Measurements from ENCODE around the gene CHID1. TPM values are rescaled to one million over a fixed set of nuclear protein-coding genes. Genes with fewer than 3 reads are reported as not detected.

Gene CHID1
- total RNA-seq, 2 donors from 2014 or later: 52.0 to 54.2 TPM

- DNase-seq (no peak), ATAC-seq (no peak)
- intact Hi-C loops (cut with DNase I, micrococcal nuclease): loop anchor here in 1 of 2 donors (10.0 kb wide), 1 partner anchor 187 kb away; no protein-coding TSS in a partner anchor
Measured at GRCh38 chr11:858053-858761, 52.4 kb downstream of the CHID1 start.

GRCh38 chr11:856397-856796, 54.2 kb downstream of the CHID1 start:
- intact Hi-C loops (cut with DNase I, micrococcal nuclease): loop anchor here in 1 of 2 donors (10.0 kb wide), 1 partner anchor 188 kb away; no protein-coding TSS in a partner anchor
- DNase-seq (peak in 1 of 2 donors; percentile 35), ATAC-seq (peak; percentile 54)

- intact Hi-C loops (cut with DNase I, micrococcal nuclease): loop anchor here in 1 of 2 donors (10.0 kb wide), 1 partner anchor 189 kb away; no protein-coding TSS in a partner anchor
- no peak for DNase-seq
- ATAC-seq: no peak
Measured at GRCh38 chr11:855796-856195, 54.8 kb downstream of the CHID1 start.

- intact Hi-C loops (cut with DNase I, micrococcal nuclease): loop anchor here in 1 of 2 donors (10.0 kb wide), 1 partner anchor 189 kb away; no protein-coding TSS in a partner anchor
- no peak for DNase-seq
- ATAC-seq: no peak
Measured at GRCh38 chr11:855330-855674, 55.3 kb downstream of the CHID1 start.

- intact Hi-C loops (cut with DNase I, micrococcal nuclease): loop anchor here in 1 of 2 donors (10.0 kb wide), 1 partner anchor 190 kb away; no protein-coding TSS in a partner anchor
Measured at GRCh38 chr11:854601-855329, 55.8 kb downstream of the CHID1 start.

GRCh38 chr11:853682-854448, 56.7 kb downstream of the CHID1 start:
- no peak for DNase-seq
- intact Hi-C loops (cut with DNase I, micrococcal nuclease): loop anchor here in 1 of 2 donors (10.0 kb wide), 1 partner anchor 191 kb away; no protein-coding TSS in a partner anchor
- ATAC-seq: no peak

More at GRCh38 chr11:854601-855329, 55.8 kb downstream of the CHID1 start:
- ATAC-seq (no peak), DNase-seq (no peak)

- intact Hi-C loops (cut with DNase I, micrococcal nuclease): loop anchor here in 1 of 2 donors (10.0 kb wide), 1 partner anchor 192 kb away; no protein-coding TSS in a partner anchor
- ATAC-seq: no peak
Measured at GRCh38 chr11:852762-853161, 57.8 kb downstream of the CHID1 start.

GRCh38 chr11:850775-851763, 59.5 kb downstream of the CHID1 start:
- intact Hi-C loops (cut with DNase I, micrococcal nuclease): loop anchor here in 1 of 2 donors (10.0 kb wide), 1 partner anchor 194 kb away; no protein-coding TSS in a partner anchor
- ATAC-seq: no peak
- DNase-seq: no peak

More at GRCh38 chr11:852762-853161, 57.8 kb downstream of the CHID1 start:
- no peak for DNase-seq

GRCh38 chr11:849951-850774, 60.4 kb downstream of the CHID1 start:
- DNase-seq (no peak), ATAC-seq (no peak)
- intact Hi-C loops (cut with DNase I, micrococcal nuclease): loop anchor here in 1 of 2 donors (10.0 kb wide), 1 partner anchor 195 kb away; no protein-coding TSS in a partner anchor

GRCh38 chr11:849104-849824, 61.3 kb downstream of the CHID1 start:
- peak in 1 of 2 donors; percentile 47 for DNase-seq

GRCh38 chr11:848380-848931, 62.2 kb downstream of the CHID1 start:
- DNase-seq (peak in 1 of 2 donors; percentile 66), ATAC-seq (peak; percentile 57)
- intact Hi-C loops (cut with DNase I, micrococcal nuclease): no loop called here

More at GRCh38 chr11:849104-849824, 61.3 kb downstream of the CHID1 start:
- intact Hi-C loops (cut with DNase I, micrococcal nuclease): no loop called here
- ATAC-seq: no peak

GRCh38 chr11:847876-848275, 62.7 kb downstream of the CHID1 start:
- intact Hi-C loops (cut with DNase I, micrococcal nuclease): no loop called here
- DNase-seq (no peak), ATAC-seq (no peak)

GRCh38 chr11:846496-847098, 64.0 kb downstream of the CHID1 start:
- DNase-seq: no peak
- no peak for ATAC-seq
- intact Hi-C loops (cut with DNase I, micrococcal nuclease): no loop called here

- intact Hi-C loops (cut with DNase I, micrococcal nuclease): no loop called here
- ATAC-seq (no peak), DNase-seq (no peak)
Measured at GRCh38 chr11:845872-846495, 64.6 kb downstream of the CHID1 start.
